GM23338 (cell line): ENCODE data around the gene GPR158. TPM values are rescaled to one million over a fixed set of nuclear protein-coding genes. Genes with fewer than 3 reads are reported as not detected.
A peak's percentile ranks its signal among the peaks of the same experiment; 100 is the strongest.

ENCODE experiments used
- ATAC-seq: fragments of 200-7000 bp; cut with Tn5 transposase; 3 replicates; pipeline ENCODE4 v1.9.1; 2020
- DNase-seq: peaks from one replicate; pipeline ENCODE4 v3.0.0-alpha.2; 2015; ENCODE audit warnings: low spot score
- H2AFZ ChIP-seq: fragments of 200-600 bp; sonication (generic); 2 replicates; pipeline ENCODE4 v1.8.0; 2016; ENCODE audit warnings: antibody characterized with exemption, mild to moderate bottlenecking, moderate library complexity
- H3F3A ChIP-seq: fragments of 200-600 bp; sonication (generic); replicated peaks from 2 replicates; pipeline ENCODE4 v1.8.0; 2017; ENCODE audit warnings: antibody characterized with exemption, mixed run types, low read depth
- H3K27ac ChIP-seq: fragments of 200-600 bp; sonication (generic); 2 replicates; pipeline ENCODE4 v1.6.1; 2016; ENCODE audit warnings: low read depth
- H3K27me3 ChIP-seq: fragments of 200-600 bp; sonication (generic); 2 replicates; pipeline ENCODE4 v1.8.0; 2016; ENCODE audit warnings: mild to moderate bottlenecking, mixed run types, moderate library complexity; ENCODE audit not compliant: insufficient read depth
- H3K36me3 ChIP-seq: fragments of 200-600 bp; sonication (generic); 2 replicates; pipeline ENCODE4 v1.8.0; 2016; ENCODE audit warnings: mild to moderate bottlenecking; ENCODE audit not compliant: insufficient read depth
- H3K4me1 ChIP-seq: fragments of 200-600 bp; sonication (generic); 2 replicates; pipeline ENCODE4 v1.8.0; 2016; ENCODE audit warnings: mild to moderate bottlenecking, moderate library complexity; ENCODE audit not compliant: insufficient read depth
- H3K4me2 ChIP-seq: fragments of 200-600 bp; sonication (generic); 2 replicates; pipeline ENCODE4 v1.7.1; 2017; ENCODE audit warnings: mixed run types
- H3K4me3 ChIP-seq: fragments of 200-600 bp; sonication (generic); 2 replicates; pipeline ENCODE4 v1.6.1; 2016; ENCODE audit warnings: mixed run types
- H3K79me2 ChIP-seq: fragments of 200-600 bp; sonication (generic); replicated peaks from 2 replicates; pipeline ENCODE4 v1.8.0; 2017; ENCODE audit warnings: mild to moderate bottlenecking; ENCODE audit not compliant: insufficient read depth
- H3K9me2 ChIP-seq: fragments of 200-600 bp; sonication (generic); 2 replicates; pipeline ENCODE4 v1.8.0; 2017; ENCODE audit not compliant: insufficient read depth
- H4K20me1 ChIP-seq: fragments of 200-600 bp; sonication (generic); replicated peaks from 2 replicates; pipeline ENCODE4 v1.8.0; 2017; ENCODE audit warnings: mild to moderate bottlenecking; ENCODE audit not compliant: insufficient read depth
- H3K27ac Mint-ChIP-seq: 2 replicates; pipeline ENCODE4 v1.8.0; 2020; ENCODE audit warnings: inconsistent platforms, mild to moderate bottlenecking, moderate library complexity, mixed read lengths
- H3K27me3 Mint-ChIP-seq: 3 replicates; pipeline ENCODE4 v1.8.0; 2022; ENCODE audit warnings: low read depth, mild to moderate bottlenecking, moderate library complexity, mixed read lengths, inconsistent platforms; ENCODE audit not compliant: insufficient read depth, poor library complexity
- H3K36me3 Mint-ChIP-seq: 3 replicates; pipeline ENCODE4 v1.8.0; 2021; ENCODE audit warnings: low read depth, mild to moderate bottlenecking, inconsistent platforms, moderate library complexity, mixed read lengths
- H3K4me1 Mint-ChIP-seq: 3 replicates; pipeline ENCODE4 v1.8.0; 2020; ENCODE audit warnings: mild to moderate bottlenecking, inconsistent platforms, mixed read lengths
- H3K4me3 Mint-ChIP-seq: 3 replicates; pipeline ENCODE4 v1.8.0; 2021; ENCODE audit warnings: moderate library complexity, mild to moderate bottlenecking, inconsistent platforms, mixed read lengths
- H3K9me3 Mint-ChIP-seq: 3 replicates; pipeline ENCODE4 v1.8.0; 2020; ENCODE audit warnings: moderate library complexity, mild to moderate bottlenecking, inconsistent platforms, mixed read lengths
- EZH2 ChIP-seq: fragments of 200-600 bp; sonication (generic); IDR thresholded peaks from one replicate; pipeline ENCODE4 v1.8.0; 2017; ENCODE audit warnings: antibody characterized with exemption, mild to moderate bottlenecking, low read depth; ENCODE audit not compliant: unreplicated experiment
- EZH2phosphoT487 ChIP-seq: fragments of 200-600 bp; sonication (generic); IDR thresholded peaks from one replicate; pipeline ENCODE4 v1.8.1; 2018; ENCODE audit warnings: antibody characterized with exemption; ENCODE audit not compliant: unreplicated experiment
- POLR2AphosphoS5 ChIP-seq: IDR thresholded peaks from 2 replicates; pipeline ENCODE4 v1.6.1; 2016; ENCODE audit warnings: antibody characterized with exemption, low read depth
- STAT1 ChIP-seq: IDR thresholded peaks from one replicate; pipeline ENCODE4 v1.6.1; 2016; ENCODE audit warnings: antibody characterized with exemption; ENCODE audit not compliant: unreplicated experiment
- polyA plus RNA-seq: library from polyadenylated mRNA; unstranded; fragments of >200 nt; fragmentation: Nextera tagmentation; extraction: Ambion mirVana; gene quantifications from 2 replicates; pipeline ENCODE4 v1.2.1, GENCODE V29; 2016
- total RNA-seq: library from RNA; depleted of rRNA; stranded (reverse); fragments of >200 nt; shearing (Covaris generic); gene quantifications from 2 replicates; pipeline ENCODE4 v1.2.3, GENCODE V29; 2014
- TF ChIP-seq, protein P1 (sequence below): fragments of 250-450 bp; sonication (Bioruptor Pico); IDR thresholded peaks from 2 replicates; pipeline ENCODE4 v1.5.0; 2020; ENCODE audit warnings: mild to moderate bottlenecking, moderate library complexity
- TF ChIP-seq, protein P2 (sequence below): IDR thresholded peaks from one replicate; pipeline ENCODE4 v1.6.1; 2018; ENCODE audit warnings: antibody characterized with exemption; ENCODE audit not compliant: unreplicated experiment
- TF ChIP-seq, protein P3 (sequence below), 2 experiments: fragments of 200-600 bp in 1 of 2; sonication (generic) in 1 of 2; conservative IDR thresholded peaks; 2 replicates each; pipeline versions ENCODE4 v1.5.1 to v1.6.1; 2016 to 2017; ENCODE audit warnings: antibody characterized with exemption in 2 of 2, low read depth in 2 of 2, mild to moderate bottlenecking in 2 of 2, moderate library complexity in 1 of 2

The GPR158 gene
- total and polyA plus RNA-seq, 2 experiments from 2014 or later = 0.13 to 1.5 TPM

DNA sequence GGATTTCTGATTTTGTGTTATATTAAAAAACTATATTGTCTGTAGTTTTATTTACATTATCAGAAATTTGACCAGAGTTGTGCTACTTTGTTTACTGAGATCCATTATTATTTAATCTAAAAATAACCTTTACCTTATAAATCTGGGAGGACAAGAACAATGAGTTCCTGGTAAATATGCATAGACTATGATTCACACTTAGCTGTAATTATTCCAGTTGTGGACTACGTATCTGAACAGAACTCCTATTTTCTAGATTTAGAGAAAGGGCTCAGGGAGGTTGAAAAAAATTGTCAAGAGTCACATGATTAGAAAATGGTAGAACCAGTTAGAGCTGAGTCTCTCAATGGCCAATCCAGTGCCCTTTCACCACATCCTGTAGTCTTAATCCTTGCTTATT, 4.2 kb upstream of the GPR158 start (continued):
- TF ChIP-seq, protein P1, sequence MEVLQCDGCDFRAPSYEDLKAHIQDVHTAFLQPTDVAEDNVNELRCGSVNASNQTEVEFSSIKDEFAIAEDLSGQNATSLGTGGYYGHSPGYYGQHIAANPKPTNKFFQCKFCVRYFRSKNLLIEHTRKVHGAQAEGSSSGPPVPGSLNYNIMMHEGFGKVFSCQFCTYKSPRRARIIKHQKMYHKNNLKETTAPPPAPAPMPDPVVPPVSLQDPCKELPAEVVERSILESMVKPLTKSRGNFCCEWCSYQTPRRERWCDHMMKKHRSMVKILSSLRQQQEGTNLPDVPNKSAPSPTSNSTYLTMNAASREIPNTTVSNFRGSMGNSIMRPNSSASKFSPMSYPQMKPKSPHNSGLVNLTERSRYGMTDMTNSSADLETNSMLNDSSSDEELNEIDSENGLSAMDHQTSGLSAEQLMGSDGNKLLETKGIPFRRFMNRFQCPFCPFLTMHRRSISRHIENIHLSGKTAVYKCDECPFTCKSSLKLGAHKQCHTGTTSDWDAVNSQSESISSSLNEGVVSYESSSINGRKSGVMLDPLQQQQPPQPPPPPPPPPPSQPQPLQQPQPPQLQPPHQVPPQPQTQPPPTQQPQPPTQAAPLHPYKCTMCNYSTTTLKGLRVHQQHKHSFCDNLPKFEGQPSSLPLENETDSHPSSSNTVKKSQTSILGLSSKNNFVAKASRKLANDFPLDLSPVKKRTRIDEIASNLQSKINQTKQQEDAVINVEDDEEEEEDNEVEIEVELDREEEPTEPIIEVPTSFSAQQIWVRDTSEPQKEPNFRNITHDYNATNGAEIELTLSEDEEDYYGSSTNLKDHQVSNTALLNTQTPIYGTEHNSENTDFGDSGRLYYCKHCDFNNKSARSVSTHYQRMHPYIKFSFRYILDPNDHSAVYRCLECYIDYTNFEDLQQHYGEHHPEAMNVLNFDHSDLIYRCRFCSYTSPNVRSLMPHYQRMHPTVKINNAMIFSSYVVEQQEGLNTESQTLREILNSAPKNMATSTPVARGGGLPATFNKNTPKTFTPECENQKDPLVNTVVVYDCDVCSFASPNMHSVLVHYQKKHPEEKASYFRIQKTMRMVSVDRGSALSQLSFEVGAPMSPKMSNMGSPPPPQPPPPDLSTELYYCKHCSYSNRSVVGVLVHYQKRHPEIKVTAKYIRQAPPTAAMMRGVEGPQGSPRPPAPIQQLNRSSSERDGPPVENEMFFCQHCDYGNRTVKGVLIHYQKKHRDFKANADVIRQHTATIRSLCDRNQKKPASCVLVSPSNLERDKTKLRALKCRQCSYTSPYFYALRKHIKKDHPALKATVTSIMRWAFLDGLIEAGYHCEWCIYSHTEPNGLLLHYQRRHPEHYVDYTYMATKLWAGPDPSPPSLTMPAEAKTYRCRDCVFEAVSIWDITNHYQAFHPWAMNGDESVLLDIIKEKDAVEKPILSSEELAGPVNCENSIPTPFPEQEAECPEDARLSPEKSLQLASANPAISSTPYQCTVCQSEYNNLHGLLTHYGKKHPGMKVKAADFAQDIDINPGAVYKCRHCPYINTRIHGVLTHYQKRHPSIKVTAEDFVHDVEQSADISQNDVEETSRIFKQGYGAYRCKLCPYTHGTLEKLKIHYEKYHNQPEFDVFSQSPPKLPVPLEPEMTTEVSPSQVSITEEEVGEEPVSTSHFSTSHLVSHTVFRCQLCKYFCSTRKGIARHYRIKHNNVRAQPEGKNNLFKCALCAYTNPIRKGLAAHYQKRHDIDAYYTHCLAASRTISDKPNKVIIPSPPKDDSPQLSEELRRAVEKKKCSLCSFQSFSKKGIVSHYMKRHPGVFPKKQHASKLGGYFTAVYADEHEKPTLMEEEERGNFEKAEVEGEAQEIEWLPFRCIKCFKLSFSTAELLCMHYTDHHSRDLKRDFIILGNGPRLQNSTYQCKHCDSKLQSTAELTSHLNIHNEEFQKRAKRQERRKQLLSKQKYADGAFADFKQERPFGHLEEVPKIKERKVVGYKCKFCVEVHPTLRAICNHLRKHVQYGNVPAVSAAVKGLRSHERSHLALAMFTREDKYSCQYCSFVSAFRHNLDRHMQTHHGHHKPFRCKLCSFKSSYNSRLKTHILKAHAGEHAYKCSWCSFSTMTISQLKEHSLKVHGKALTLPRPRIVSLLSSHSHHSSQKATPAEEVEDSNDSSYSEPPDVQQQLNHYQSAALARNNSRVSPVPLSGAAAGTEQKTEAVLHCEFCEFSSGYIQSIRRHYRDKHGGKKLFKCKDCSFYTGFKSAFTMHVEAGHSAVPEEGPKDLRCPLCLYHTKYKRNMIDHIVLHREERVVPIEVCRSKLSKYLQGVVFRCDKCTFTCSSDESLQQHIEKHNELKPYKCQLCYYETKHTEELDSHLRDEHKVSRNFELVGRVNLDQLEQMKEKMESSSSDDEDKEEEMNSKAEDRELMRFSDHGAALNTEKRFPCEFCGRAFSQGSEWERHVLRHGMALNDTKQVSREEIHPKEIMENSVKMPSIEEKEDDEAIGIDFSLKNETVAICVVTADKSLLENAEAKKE (CRISPR knock-in tag) = no peak
- no peak for TF ChIP-seq POLR2AphosphoS5

DNA sequence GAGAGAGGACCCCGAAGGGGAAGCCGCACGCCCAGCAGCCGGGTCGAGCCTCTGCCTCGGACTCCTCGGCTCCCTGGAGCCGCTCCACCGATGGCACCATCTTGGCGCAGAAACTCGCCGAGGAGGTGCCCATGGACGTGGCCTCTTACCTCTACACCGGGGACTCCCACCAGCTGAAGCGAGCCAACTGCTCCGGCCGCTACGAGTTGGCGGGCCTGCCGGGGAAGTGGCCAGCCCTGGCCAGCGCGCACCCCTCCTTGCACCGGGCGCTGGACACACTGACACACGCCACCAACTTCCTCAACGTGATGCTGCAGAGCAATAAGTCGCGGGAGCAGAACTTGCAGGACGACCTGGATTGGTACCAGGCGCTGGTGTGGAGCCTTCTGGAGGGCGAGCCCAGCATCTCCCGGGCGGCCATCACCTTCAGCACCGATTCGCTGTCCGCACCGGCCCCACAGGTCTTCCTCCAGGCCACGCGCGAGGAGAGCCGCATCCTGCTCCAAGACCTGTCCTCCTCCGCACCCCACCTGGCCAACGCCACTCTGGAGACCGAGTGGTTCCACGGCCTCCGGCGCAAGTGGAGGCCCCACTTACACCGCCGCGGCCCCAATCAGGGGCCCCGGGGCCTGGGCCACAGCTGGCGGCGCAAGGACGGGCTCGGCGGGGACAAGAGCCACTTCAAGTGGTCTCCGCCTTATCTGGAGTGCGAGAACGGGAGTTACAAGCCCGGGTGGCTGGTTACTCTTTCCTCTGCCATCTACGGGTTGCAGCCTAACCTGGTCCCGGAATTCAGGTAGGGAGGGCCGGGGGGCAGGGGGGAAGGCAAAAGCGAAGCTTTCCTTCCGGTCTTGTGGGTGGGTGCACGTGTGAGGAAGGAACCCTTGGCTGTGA, 973 bp downstream of the GPR158 start:
- Mint-ChIP-seq H3K9me3 (no peaks in the 10 kb centered on the region; the same call in 2 of the 3 replicates), H3K4me1 (peaks cover 11% of the 10 kb centered on the region), H3K36me3 (no peaks in the 10 kb centered on the region), H3K27ac (no peak overlapping the region), H3K27me3 (peaks cover 22% of the 10 kb centered on the region), H3K4me3 (peak overlapping the region; percentile 86)
- Histone ChIP-seq H3K27ac (no peak overlapping the region), H3K36me3 (no peaks in the 10 kb centered on the region), H3K27me3 (peaks cover 54% of the 10 kb centered on the region), H2AFZ (peak overlapping the region; percentile 99), H3K4me1 (peaks cover 6% of the 10 kb centered on the region), H3K79me2 (no peaks in the 10 kb centered on the region), H4K20me1 (0 out of 2 replicates have a peak, but pooled peaks cover 7% of the 10 kb centered on the region), H3K4me3 (peak overlapping the region; percentile 91), H3K4me2 (peak overlapping the region; percentile 98), H3F3A (no peaks in the 10 kb centered on the region), H3K9me2 (no peaks in the 10 kb centered on the region)
- ATAC-seq (peak; percentile 54), DNase-seq (peak; percentile 66)
- TF ChIP-seq, protein P2, sequence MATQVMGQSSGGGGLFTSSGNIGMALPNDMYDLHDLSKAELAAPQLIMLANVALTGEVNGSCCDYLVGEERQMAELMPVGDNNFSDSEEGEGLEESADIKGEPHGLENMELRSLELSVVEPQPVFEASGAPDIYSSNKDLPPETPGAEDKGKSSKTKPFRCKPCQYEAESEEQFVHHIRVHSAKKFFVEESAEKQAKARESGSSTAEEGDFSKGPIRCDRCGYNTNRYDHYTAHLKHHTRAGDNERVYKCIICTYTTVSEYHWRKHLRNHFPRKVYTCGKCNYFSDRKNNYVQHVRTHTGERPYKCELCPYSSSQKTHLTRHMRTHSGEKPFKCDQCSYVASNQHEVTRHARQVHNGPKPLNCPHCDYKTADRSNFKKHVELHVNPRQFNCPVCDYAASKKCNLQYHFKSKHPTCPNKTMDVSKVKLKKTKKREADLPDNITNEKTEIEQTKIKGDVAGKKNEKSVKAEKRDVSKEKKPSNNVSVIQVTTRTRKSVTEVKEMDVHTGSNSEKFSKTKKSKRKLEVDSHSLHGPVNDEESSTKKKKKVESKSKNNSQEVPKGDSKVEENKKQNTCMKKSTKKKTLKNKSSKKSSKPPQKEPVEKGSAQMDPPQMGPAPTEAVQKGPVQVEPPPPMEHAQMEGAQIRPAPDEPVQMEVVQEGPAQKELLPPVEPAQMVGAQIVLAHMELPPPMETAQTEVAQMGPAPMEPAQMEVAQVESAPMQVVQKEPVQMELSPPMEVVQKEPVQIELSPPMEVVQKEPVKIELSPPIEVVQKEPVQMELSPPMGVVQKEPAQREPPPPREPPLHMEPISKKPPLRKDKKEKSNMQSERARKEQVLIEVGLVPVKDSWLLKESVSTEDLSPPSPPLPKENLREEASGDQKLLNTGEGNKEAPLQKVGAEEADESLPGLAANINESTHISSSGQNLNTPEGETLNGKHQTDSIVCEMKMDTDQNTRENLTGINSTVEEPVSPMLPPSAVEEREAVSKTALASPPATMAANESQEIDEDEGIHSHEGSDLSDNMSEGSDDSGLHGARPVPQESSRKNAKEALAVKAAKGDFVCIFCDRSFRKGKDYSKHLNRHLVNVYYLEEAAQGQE = peak; percentile 68
- TF ChIP-seq, protein P3, sequence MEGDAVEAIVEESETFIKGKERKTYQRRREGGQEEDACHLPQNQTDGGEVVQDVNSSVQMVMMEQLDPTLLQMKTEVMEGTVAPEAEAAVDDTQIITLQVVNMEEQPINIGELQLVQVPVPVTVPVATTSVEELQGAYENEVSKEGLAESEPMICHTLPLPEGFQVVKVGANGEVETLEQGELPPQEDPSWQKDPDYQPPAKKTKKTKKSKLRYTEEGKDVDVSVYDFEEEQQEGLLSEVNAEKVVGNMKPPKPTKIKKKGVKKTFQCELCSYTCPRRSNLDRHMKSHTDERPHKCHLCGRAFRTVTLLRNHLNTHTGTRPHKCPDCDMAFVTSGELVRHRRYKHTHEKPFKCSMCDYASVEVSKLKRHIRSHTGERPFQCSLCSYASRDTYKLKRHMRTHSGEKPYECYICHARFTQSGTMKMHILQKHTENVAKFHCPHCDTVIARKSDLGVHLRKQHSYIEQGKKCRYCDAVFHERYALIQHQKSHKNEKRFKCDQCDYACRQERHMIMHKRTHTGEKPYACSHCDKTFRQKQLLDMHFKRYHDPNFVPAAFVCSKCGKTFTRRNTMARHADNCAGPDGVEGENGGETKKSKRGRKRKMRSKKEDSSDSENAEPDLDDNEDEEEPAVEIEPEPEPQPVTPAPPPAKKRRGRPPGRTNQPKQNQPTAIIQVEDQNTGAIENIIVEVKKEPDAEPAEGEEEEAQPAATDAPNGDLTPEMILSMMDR (conservative IDR thresholded peaks at IDR 0.05; ENCODE audit: low read depth in 2 of 2) = no peak
- TF ChIP-seq EZH2 (peak; percentile 39), EZH2phosphoT487 (no peak), STAT1 (no peak), POLR2AphosphoS5 (no peak)
